Ascending aorta (tissue), 2 donors: ENCODE measurements around the gene SMAD2. TPM values are rescaled to one million over a fixed set of nuclear protein-coding genes. Genes with fewer than 3 reads are reported as not detected.

Source experiments
- DNase-seq, 2 donors: peaks; one replicate each; pipeline ENCODE4 v3.0.0-alpha.2; 2019; ENCODE audit warnings: low spot score in 2 of 2
- H3K27ac ChIP-seq, 2 donors: fragments of 200-600 bp; sonication (generic); one replicate each; pipeline ENCODE4 v1.5.1; 2016 to 2017; ENCODE audit warnings: mild to moderate bottlenecking in 1 of 2
- H3K27me3 ChIP-seq: fragments of 200-600 bp; sonication (generic); one replicate; pipeline ENCODE4 v1.5.1; 2017
- H3K36me3 ChIP-seq, 2 donors: fragments of 200-600 bp; sonication (generic); one replicate each; pipeline ENCODE4 v1.5.1; 2016
- H3K4me1 ChIP-seq, 2 donors: fragments of 200-600 bp; sonication (generic); one replicate each; pipeline ENCODE4 v1.5.1; 2016 to 2017; ENCODE audit warnings: mild to moderate bottlenecking in 1 of 2
- H3K4me3 ChIP-seq, 2 donors: fragments of 200-600 bp; sonication (generic); one replicate each; pipeline ENCODE4 v1.5.1; 2016 to 2017; ENCODE audit warnings: mild to moderate bottlenecking in 1 of 2
- H3K9me3 ChIP-seq, 2 donors: fragments of 200-600 bp; sonication (generic); one replicate each; pipeline ENCODE4 v1.5.1; 2016
- CTCF ChIP-seq, 3 experiments: fragments of 200-600 bp in 2 of 3; fragments of 450-650 bp in 1 of 3; sonication (generic) in 2 of 3; IDR thresholded peaks; one replicate each; pipeline ENCODE4 v1.5.1; 2016 to 2019; ENCODE audit warnings: antibody characterized with exemption in 3 of 3, mild to moderate bottlenecking in 1 of 3, moderate library complexity in 1 of 3
- intact Hi-C: fragments of 100-400 bp; cut with DNase I; formaldehyde crosslinking; loops from one replicate; pipeline ENCODE4 v1.15.1; 2023
- total RNA-seq: library from RNA; depleted of rRNA; stranded (reverse); fragments of >200 nt; gene quantifications from one replicate; pipeline ENCODE4 v1.1.0, GENCODE V29; 2016

The SMAD2 gene
- total RNA-seq, 1 donor from 2014 or later = 14.0 TPM

- H3K4me3 ChIP-seq = no peak overlapping the region
- no peaks in the 10 kb centered on the region for H3K4me1 ChIP-seq
- H3K27me3 ChIP-seq = no peaks in the 10 kb centered on the region
- no peaks in the 10 kb centered on the region for H3K9me3 ChIP-seq
- TF ChIP-seq CTCF (IDR thresholded peaks at IDR 0.05) = no peak
- DNase-seq = no peak
- H3K27ac ChIP-seq = no peak overlapping the region
- intact Hi-C loops = no loop called here
- no peaks in the 10 kb centered on the region for H3K36me3 ChIP-seq
Measured at GRCh38 chr18:47975105-47975504, 44.6 kb upstream of the SMAD2 start.

- Histone ChIP-seq H3K27ac (no peak overlapping the region), H3K4me3 (no peak overlapping the region), H3K9me3 (no peaks in the 10 kb centered on the region), H3K36me3 (no peaks in the 10 kb centered on the region), H3K4me1 (peaks cover 0 to 13% of the 10 kb centered on the region in 2 donors), H3K27me3 (no peaks in the 10 kb centered on the region)
- DNase-seq = no peak
- no peak for TF ChIP-seq CTCF (IDR thresholded peaks at IDR 0.05)
- intact Hi-C loops = no loop called here
Measured at GRCh38 chr18:47970664-47971531, 40.4 kb upstream of the SMAD2 start.

GRCh38 chr18:47969816-47970215 is 39.4 kb upstream of the SMAD2 start:
- peaks cover 0 to 13% of the 10 kb centered on the region in 2 donors for H3K4me1 ChIP-seq
- H3K36me3 ChIP-seq = no peaks in the 10 kb centered on the region
- H3K9me3 ChIP-seq = no peaks in the 10 kb centered on the region
- no peak for TF ChIP-seq CTCF (IDR thresholded peaks at IDR 0.05)
- H3K4me3 ChIP-seq = no peak overlapping the region
- intact Hi-C loops = loop anchor here (5.0 kb wide), 2 partner anchors 37 to 38 kb away; partner anchors contain the start of gene SMAD2
- DNase-seq = no peak
- H3K27me3 ChIP-seq = no peaks in the 10 kb centered on the region
- no peak overlapping the region for H3K27ac ChIP-seq

GRCh38 chr18:47968721-47969120 is 38.3 kb upstream of the SMAD2 start:
- H3K27ac ChIP-seq = peak overlapping the region; percentile 53 to 84

GRCh38 chr18:47968006-47968676 is 37.7 kb upstream of the SMAD2 start:
- Histone ChIP-seq H3K27me3 (no peaks in the 10 kb centered on the region), H3K36me3 (no peaks in the 10 kb centered on the region), H3K4me1 (peaks cover 0 to 13% of the 10 kb centered on the region in 2 donors), H3K9me3 (no peaks in the 10 kb centered on the region), H3K27ac (peak overlapping the region; percentile 53 to 84), H3K4me3 (no peak overlapping the region)
- intact Hi-C loops = loop anchor here (5.0 kb wide), 2 partner anchors 36 to 39 kb away; partner anchors contain the start of gene SMAD2
- no peak for DNase-seq
- no peak for TF ChIP-seq CTCF (IDR thresholded peaks at IDR 0.05)

More at GRCh38 chr18:47968721-47969120, 38.3 kb upstream of the SMAD2 start:
- Histone ChIP-seq H3K4me3 (no peak overlapping the region), H3K36me3 (no peaks in the 10 kb centered on the region), H3K27me3 (no peaks in the 10 kb centered on the region), H3K9me3 (no peaks in the 10 kb centered on the region), H3K4me1 (peaks cover 0 to 13% of the 10 kb centered on the region in 2 donors)
- DNase-seq = no peak
- intact Hi-C loops = loop anchor here (5.0 kb wide), 2 partner anchors 36 to 39 kb away; partner anchors contain the start of gene SMAD2
- no peak for TF ChIP-seq CTCF (IDR thresholded peaks at IDR 0.05)
